HG03175 (cell line): Measurements from ENCODE around the gene SLC4A2.

ENCODE experiments used
- ATAC-seq: cut with Tn5 transposase; IDR thresholded peaks from one replicate; pipeline ENCODE4 v1.9.1; 2021; ENCODE audit warnings: mild to moderate bottlenecking, moderate library complexity; ENCODE audit not compliant: unreplicated experiment

The SLC4A2 gene

GRCh38 chr7:151089893-151090730 is 30.7 kb downstream of the SLC4A2 start:
- ATAC-seq, result no peak

DNA sequence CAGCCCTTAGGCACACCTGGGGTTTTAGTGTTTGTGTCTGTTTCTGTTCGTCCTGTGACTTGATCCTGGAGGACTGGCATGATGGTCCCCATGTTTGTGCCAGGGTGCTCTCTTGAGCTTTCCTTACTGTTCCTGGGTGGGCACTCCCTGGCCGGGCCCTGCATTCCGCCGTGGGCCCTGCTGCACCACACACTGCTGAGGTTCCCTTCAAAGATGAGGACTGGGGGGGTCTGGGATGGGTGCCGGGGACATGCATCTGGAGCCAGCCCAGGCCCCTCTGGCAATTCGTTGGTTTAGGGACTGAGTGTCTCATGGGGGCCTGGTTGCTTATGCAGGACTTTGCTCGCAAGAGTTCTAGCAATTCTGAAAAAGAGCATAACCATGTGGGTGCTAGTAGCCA is 31.6 kb downstream of the SLC4A2 start:
- no peak for ATAC-seq

DNA sequence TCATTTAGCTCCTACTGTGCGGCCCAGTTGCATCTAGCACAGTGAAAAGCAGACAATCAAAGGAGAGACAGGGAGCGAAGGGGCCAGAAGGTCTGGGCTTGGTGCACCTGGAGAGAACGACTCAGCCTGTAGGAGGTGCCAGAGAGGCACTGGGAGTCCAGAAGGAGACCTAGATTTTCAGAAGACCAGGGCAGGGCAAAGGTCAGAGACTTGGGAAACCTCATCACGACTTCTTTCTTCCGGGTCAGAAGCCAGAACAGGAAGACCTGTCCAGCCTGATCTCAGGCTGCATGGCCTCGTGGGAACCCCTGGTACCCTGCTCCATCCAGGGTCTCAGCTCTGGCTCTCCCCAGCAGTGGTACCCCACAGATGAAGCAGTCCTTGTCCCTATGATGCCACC is 32.0 kb downstream of the SLC4A2 start:
- no peak for ATAC-seq

DNA sequence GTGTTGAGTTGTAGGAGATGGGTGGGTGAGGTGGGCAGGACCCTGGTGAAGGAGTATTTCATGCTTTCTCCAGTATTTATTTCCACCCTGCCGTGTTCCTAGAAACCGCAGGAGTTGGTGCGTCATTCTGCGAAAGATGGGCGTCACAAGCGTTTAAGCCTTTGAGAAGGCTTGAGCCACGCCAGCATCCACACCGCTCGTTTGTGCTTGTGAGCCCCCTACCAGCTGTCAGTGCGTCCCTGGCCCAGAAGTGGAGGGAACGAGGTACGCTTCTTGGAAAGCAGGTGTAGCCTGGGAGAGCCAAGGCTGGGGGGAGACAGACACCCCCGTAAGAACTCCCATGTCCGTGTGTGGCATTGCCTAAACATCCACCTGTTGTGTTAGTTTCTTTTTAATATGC is 32.6 kb downstream of the SLC4A2 start:
- ATAC-seq, result no peak

DNA sequence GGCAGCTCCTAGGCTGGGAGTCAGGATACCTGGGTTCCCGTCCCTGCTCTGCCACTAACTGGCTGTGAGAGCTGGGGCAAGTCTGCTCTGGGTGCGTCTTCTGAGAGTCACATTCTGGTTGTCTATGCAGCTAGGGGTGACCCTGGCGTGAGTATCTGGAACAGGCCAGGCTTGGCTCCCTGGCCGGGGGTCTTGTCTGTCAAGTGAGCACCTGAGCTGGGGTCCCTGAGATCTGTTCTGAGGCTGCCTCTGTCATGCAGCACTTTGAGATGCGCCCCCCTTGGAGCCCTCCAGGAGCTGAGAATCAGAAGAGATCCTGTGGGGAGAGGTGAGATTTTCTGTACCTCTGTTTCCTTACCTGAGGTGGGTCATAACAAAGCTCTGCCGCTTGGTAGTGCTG is 34.4 kb downstream of the SLC4A2 start:
- no peak for ATAC-seq

GRCh38 chr7:151094675-151095074 is 35.3 kb downstream of the SLC4A2 start:
- no peak for ATAC-seq

DNA sequence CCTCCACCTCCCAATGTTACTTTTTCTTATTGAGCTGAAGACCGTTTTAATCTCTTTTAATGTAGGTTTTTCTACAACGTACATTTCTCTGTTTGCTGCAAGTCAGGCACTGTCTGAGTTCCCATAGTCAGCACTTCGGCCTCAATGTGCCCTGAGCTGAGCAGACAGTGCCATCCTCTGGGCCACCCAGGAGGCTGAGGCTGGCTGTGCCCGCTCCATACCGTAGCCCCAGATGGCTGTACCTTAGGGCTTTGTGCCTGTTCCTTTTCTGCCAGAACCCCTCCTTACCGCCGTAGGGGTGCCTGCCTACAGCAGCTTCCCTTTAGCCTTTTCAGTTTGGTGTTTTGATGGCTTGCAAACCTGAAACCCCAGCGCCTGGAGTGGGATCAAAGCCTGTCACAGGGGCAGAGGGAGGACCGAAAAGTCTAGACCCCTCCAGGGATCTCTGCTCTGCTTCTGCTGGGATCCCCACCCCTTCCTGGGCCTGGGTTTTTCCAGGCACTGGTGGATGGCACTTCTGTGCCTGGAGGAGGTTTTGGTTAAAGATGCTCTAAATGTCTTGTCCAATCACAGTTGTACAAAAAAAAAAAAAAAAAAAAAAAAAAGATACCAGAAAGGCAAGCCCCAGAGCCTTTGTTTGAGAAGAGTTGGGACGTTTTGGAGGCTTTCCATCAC is 35.9 kb downstream of the SLC4A2 start:
- ATAC-seq, result no peak

- ATAC-seq, result no peak
Measured at GRCh38 chr7:151095828-151096475, 36.6 kb downstream of the SLC4A2 start.

GRCh38 chr7:151099486-151100211 is 40.3 kb downstream of the SLC4A2 start:
- no peak for ATAC-seq

DNA sequence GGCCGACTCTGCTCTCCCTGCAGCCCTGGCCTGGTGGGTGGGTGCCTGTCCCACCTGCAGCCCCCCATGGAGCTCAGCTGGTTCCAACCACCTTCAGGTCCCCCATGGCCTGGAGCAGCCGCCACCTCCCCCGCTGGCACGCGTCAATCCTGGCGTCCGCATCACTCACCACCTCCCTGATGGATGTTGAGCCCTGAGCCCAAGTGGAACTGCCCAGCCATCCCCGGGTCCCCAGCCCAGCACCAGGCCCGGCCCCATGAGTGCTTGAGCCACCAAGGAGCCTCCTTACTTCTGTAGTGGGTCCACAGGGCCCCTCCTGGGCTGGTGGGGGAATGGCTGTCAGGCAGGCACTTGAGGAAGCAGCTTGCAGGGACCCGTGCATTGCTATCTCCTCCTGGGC is 41.5 kb downstream of the SLC4A2 start:
- ATAC-seq, result no peak

DNA sequence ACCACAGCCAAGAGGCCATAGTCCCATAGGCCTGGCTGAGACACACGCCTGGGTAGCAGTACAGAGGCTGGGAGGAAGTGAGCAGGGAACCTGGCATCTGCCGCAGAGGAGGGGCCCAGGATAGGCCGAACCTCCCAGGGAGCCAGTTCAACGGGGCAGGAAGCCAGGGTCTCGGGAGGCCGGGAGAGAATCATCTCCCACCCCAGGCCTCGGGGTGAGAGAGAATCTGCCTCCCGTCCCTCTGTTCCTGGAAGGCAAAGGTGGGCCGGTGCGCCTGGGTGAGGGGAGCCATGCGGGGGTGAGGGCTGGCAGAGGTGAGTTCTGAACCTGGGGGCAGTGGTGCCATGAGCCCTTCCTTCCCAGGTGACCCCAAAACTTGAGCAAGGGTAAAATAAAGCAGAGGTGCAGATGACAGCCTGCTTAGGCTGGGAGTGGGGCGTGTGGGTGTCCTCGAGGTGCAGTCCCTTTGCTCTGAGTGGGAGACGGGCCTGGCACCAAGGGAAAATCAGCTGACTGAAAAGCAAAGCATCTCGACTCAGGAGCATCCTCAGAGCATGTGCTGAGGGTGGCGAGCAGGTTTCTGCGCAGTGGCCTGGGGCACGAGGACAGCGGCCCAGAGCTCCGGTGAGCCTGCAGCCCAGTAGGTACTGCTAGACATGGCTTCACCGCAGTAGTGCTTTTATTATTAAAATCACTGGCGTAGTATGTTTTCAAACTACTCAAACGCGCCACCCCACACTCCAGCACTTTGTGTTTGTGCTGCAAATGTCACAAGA is 42.4 kb downstream of the SLC4A2 start:
- no peak for ATAC-seq

GRCh38 chr7:151102991-151103390 is 43.6 kb downstream of the SLC4A2 start:
- no peak for ATAC-seq

- no peak for ATAC-seq
Measured at GRCh38 chr7:151103973-151104372, 44.6 kb downstream of the SLC4A2 start.

DNA sequence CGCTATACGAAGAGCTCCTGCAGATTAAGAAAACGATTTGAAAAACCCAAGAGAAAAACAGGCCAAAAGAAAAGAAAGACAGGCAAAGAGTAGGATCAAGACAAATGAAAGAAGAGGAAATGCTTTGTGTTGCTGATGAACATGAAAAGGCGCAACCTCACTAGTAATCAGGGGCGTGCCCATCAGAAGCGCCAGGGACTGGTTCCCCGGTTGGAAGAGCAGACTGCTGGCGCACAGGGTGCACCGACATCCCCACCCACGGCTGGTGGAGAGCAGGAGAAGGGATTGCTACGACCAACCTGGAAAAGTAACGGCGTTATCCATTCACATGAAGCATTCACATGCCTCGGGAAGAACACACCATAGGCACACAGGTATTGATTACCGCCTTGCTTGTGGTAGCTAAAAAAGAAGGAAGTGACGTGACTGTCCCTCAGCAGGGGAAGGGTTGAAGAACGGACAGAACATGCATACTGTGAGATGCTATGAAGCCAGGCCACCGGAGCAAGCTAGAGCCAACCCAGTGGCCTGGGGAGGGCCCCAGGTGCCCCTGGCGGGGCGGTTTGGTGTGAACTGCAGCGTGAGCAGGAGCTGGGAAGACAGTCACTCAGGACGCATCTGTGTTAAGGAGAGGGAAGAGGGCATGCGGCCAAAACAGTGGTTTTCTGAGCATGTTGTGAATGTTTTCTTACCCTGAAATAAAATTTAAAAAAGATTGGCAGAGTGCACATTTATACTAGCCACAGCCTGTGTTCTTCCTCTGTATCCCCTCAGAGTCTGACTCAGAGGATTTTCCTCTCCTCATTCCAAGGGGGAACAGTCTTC is 45.2 kb downstream of the SLC4A2 start:
- no peak for ATAC-seq

- ATAC-seq, result no peak
Measured at GRCh38 chr7:151107882-151108281, 48.5 kb downstream of the SLC4A2 start.

- no peak for ATAC-seq
Measured at GRCh38 chr7:151109094-151110048, 50.0 kb downstream of the SLC4A2 start.

- ATAC-seq, result no peak
Measured at GRCh38 chr7:151110236-151110940, 51.0 kb downstream of the SLC4A2 start.
